ENCODE measurements around the gene TPST1. TPM values are rescaled to one million over a fixed set of nuclear protein-coding genes. Genes with fewer than 3 reads are reported as not detected.
"Not testable (repeated sequence)": the region's sequence is repeated elsewhere in the genome, so short reads cannot be mapped to it uniquely, and the experiment has no call there.

The TPST1 gene
- total and polyA plus RNA-seq, 2 of the 8 experiments (the other 6 are each of a cell fraction or from before 2014, with no cell fraction given) = 8.2 to 18.4 TPM

DNA sequence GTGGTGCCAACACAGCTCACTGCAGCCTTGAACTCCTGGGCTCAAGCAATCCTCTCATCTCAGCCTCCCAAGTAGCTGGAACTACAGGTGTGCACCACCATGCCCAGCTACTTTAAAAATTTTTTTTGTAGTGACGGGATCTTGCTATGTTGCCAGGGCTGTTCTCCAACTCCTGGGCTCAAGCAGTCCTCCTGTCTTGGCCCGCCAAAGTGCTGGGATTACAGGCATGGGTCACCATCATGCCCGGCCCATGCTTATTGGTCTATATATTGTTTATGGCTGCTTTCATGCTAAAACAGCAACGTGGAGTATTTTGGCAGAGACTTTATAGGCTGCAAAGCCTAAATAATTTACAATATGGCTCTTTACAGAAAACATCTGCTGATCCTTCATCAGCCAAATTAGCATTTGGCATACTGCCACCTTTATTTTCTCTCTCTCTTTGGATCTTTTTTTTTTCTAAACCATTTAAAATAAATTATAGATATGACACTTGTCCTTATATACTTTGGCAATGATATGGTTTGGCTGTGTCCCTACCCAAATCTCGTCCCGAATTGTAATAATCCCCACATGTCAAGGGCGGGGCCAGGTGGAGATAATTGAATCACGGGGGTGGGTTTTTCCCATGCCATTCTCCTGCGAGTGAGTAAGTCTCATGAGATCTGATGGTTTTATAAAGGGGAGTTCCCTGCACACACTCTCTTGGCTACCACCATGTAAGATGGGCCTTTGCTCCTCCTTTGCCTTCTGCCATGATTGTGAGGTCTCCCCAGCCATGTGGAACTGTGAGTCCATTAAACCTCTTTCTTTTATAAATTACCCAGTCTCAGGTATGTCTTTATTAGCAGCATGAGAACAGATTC is 32.4 kb upstream of the TPST1 start:
- H3K9ac ChIP-seq (replicated peaks in 1 of 4; ENCODE audit: extremely low read depth in 1 of 4, low read depth in 3 of 4, low read length in 3 of 4) = not testable (repeated sequence)
- 85% methylated on average over 9 of the region's 9 CpGs; no CpG with 5 or more reads in 1 of the 2 experiments for WGBS, 2 experiments (ENCODE audit: extremely low coverage in 1 of 2, insufficient coverage in 1 of 2, insufficient read length in 1 of 2, insufficient replicate concordance in 2 of 2, low coverage in 1 of 2, low lambda C conversion rate in 2 of 2, missing lambda C conversion rate in 1 of 2)
- CTCF ChIA-PET (ENCODE audit: partially characterized antibody) = interaction anchor here (0.7 kb wide), 1 partner anchor 138 kb away, joined by 3 read pairs; no protein-coding TSS in a partner anchor

More for the DNA sequence above, 32.4 kb upstream of the TPST1 start:
- H3K4ac ChIP-seq (replicated peaks; ENCODE audit: insufficient read length, low read depth, low read length); H3K23me2 ChIP-seq (ENCODE audit: low read depth, low read length); H2AFZ ChIP-seq (ENCODE audit: low read length); H3K14ac ChIP-seq (ENCODE audit: insufficient read length); H3K79me1 ChIP-seq (ENCODE audit: low read depth, low read length); H2BK12ac ChIP-seq (ENCODE audit: low read depth, low read length); H2BK5ac ChIP-seq (ENCODE audit: low read depth, low read length); H3K27me3 ChIP-seq (replicated peaks in 1 of 4; ENCODE audit: control insufficient read depth in 3 of 4, extremely low read depth in 1 of 4, insufficient read depth in 3 of 4, low read length in 3 of 4); FAIRE-seq; H2BK120ac ChIP-seq (replicated peaks; ENCODE audit: low read depth, low read length); H3K4me2 ChIP-seq (ENCODE audit: insufficient read depth in 1 of 2, low read depth in 2 of 2, low read length in 2 of 2); H2BK15ac ChIP-seq (ENCODE audit: low read length); H3K9me3 ChIP-seq (ENCODE audit: insufficient read depth in 2 of 2, low read depth in 1 of 2, low read length in 1 of 2); H3K56ac ChIP-seq (replicated peaks; ENCODE audit: insufficient read length, low read depth, low read length); H4K8ac ChIP-seq (ENCODE audit: extremely low read depth, insufficient read depth, low read length); H4K5ac ChIP-seq (ENCODE audit: insufficient read length, low read depth, low read length); H3K23ac ChIP-seq (ENCODE audit: insufficient read length); H2BK20ac ChIP-seq (ENCODE audit: low read length); H3K18ac ChIP-seq (ENCODE audit: extremely low read depth, low read length); H3K27ac ChIP-seq (ENCODE audit: low read depth, low read length); H3K79me2 ChIP-seq (ENCODE audit: control insufficient read depth in 1 of 2, insufficient read depth in 2 of 2, low read length in 2 of 2); DNase-seq (ENCODE audit: low read depth in 1 of 2, low spot score in 2 of 2); H4K91ac ChIP-seq (replicated peaks; ENCODE audit: insufficient read length, low read length); H3K4me3 ChIP-seq (ENCODE audit: extremely low read depth in 1 of 4, insufficient read depth in 2 of 4, low read depth in 3 of 4, low read length in 4 of 4); H2AK5ac ChIP-seq (ENCODE audit: low read depth, low read length); H3K36me3 ChIP-seq (ENCODE audit: control insufficient read depth in 2 of 4, insufficient read depth in 4 of 4, low read length in 3 of 4); H3K4me1 ChIP-seq (replicated peaks in 1 of 4; ENCODE audit: control insufficient read depth in 3 of 4, insufficient read depth in 4 of 4, low read length in 3 of 4); H4K20me1 ChIP-seq (replicated peaks in 1 of 2; ENCODE audit: control insufficient read depth in 1 of 2, insufficient read depth in 2 of 2, low read length in 2 of 2): not testable (repeated sequence)
- POLR2A ChIA-PET (ENCODE audit: partially characterized antibody) = interaction anchor here (1.3 kb wide), 1 partner anchor 15 kb away, joined by 3 read pairs; no protein-coding TSS in a partner anchor

All from H1 (cell line).